ENCODE measurements around the gene RAPGEF4.

DNA sequence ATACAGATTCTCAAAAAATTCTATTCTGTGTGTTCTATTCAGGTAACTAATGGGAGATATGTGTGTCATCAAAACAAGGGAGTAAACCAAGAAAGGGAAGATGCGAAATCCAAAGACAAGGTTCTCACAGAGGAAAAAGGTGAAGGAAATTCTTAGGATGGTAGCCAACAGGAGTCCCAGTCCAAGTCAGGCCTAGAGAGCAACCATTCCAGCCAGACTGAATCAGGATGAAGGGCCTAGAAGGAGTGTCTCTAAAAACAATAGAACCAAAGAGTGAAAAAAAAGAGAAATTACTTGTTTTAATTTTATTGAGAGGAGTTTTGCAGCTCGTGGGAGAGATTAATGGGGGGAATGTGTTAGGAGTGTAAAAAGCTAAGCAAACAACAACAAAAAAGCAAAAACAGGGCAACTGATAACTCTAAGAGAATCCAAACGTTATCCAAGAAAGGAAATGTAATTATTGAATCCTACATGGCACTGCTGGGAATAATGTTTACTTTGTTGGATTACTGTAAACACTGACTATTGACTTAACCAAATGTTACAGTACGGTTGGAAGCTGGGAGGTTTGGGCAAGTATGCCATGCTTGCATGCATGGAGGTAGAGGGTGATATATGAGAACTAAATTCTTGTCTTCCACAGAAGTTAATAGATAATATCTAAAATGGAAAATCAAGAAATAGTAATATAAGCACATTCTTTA is 352.3 kb downstream of the RAPGEF4 start:
- TF ChIP-seq, protein P1, sequence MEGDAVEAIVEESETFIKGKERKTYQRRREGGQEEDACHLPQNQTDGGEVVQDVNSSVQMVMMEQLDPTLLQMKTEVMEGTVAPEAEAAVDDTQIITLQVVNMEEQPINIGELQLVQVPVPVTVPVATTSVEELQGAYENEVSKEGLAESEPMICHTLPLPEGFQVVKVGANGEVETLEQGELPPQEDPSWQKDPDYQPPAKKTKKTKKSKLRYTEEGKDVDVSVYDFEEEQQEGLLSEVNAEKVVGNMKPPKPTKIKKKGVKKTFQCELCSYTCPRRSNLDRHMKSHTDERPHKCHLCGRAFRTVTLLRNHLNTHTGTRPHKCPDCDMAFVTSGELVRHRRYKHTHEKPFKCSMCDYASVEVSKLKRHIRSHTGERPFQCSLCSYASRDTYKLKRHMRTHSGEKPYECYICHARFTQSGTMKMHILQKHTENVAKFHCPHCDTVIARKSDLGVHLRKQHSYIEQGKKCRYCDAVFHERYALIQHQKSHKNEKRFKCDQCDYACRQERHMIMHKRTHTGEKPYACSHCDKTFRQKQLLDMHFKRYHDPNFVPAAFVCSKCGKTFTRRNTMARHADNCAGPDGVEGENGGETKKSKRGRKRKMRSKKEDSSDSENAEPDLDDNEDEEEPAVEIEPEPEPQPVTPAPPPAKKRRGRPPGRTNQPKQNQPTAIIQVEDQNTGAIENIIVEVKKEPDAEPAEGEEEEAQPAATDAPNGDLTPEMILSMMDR (conservative IDR thresholded peaks at IDR 0.05; ENCODE audit: low read depth, low read length): no peak
- TF ChIP-seq, protein P2, sequence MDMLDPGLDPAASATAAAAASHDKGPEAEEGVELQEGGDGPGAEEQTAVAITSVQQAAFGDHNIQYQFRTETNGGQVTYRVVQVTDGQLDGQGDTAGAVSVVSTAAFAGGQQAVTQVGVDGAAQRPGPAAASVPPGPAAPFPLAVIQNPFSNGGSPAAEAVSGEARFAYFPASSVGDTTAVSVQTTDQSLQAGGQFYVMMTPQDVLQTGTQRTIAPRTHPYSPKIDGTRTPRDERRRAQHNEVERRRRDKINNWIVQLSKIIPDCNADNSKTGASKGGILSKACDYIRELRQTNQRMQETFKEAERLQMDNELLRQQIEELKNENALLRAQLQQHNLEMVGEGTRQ (IDR thresholded peaks at IDR 0.05; ENCODE audit: low read depth, low read length): no peak
- TF ChIP-seq, protein P3, sequence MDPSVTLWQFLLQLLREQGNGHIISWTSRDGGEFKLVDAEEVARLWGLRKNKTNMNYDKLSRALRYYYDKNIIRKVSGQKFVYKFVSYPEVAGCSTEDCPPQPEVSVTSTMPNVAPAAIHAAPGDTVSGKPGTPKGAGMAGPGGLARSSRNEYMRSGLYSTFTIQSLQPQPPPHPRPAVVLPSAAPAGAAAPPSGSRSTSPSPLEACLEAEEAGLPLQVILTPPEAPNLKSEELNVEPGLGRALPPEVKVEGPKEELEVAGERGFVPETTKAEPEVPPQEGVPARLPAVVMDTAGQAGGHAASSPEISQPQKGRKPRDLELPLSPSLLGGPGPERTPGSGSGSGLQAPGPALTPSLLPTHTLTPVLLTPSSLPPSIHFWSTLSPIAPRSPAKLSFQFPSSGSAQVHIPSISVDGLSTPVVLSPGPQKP (IDR thresholded peaks at IDR 0.05; ENCODE audit: borderline replicate concordance, low read depth, low read length): no peak
- no peak for TF ChIP-seq POLR2A (IDR thresholded peaks at IDR 0.05; ENCODE audit: low read depth, low read length)

Data from IMR-90 (cell line).